K562 (cell line): ENCODE data around the gene P4HTM. TPM values are rescaled to one million over a fixed set of nuclear protein-coding genes. Genes with fewer than 3 reads are reported as not detected.

Experiments
- ATAC-seq: fragments of 200-7000 bp; cut with Tn5 transposase; 3 replicates; pipeline ENCODE4 v1.9.1; 2020; ENCODE audit warnings: moderate library complexity
- BruUV-seq: library from RNA; stranded (reverse); fragments of 400-500 nt; replicated peaks from 2 replicates; lab custom pipeline; 2021; lab: Mats Ljungman, UMichigan
- CTCF ChIA-PET: fragments of 300-600 bp; formaldehyde crosslinking; extraction: SDS; loops from one replicate; lab custom pipeline; 2021; ENCODE audit warnings: low intra/inter-chr PET ratio; lab: Yijun Ruan, JAX
- POLR2A ChIA-PET: fragments of 300-600, 350-650 bp; sonication (Branson Sonifier 250); formaldehyde crosslinking; extraction: SDS; loops from one replicate; lab custom pipeline; 2021; ENCODE audit warnings: antibody characterized with exemption, inconsistent platforms; lab: Yijun Ruan, JAX
- DNase-seq, 4 experiments: peaks; one replicate each; pipeline versions ENCODE4 v3.0.0 to v3.0.0-alpha.2; 2011 to 2018; ENCODE audit warnings: low spot score in 3 of 4, mixed read lengths in 3 of 4; ENCODE audit errors: extremely low read depth in 1 of 4
- FAIRE-seq: peaks from 2 replicates; lab custom pipeline; 2011; peaks lifted over from hg19 to GRCh38; lab: Jason Lieb, UNC
- H2AFZ ChIP-seq: 2 replicates; pipeline ENCODE4 v1.6.0; 2011; ENCODE audit warnings: low read depth, low read length, control low read depth, inconsistent platforms
- H3K27ac ChIP-seq: fragments of 200-600 bp; 3 replicates; pipeline ENCODE4 v1.8.0; 2011; ENCODE audit warnings: low read depth, mild to moderate bottlenecking, control low read depth, inconsistent platforms, low read length, moderate library complexity, mixed read lengths; ENCODE audit errors: extremely low read depth
- H3K27me3 ChIP-seq, 2 experiments: fragments of 300-600 bp in 1 of 2; 2 replicates in 1 of 2; 3 replicates in 1 of 2; pipeline versions ENCODE4 v1.6.0 to v1.8.0; 2011; ENCODE audit warnings: inconsistent platforms in 2 of 2, low read length in 2 of 2, mild to moderate bottlenecking in 1 of 2, mixed read lengths in 1 of 2, moderate library complexity in 1 of 2; ENCODE audit not compliant: control insufficient read depth in 2 of 2, insufficient read depth in 2 of 2
- H3K36me3 ChIP-seq: fragments of 300-600 bp; 3 replicates; pipeline ENCODE4 v1.8.0; 2011; ENCODE audit warnings: mild to moderate bottlenecking, low read length, inconsistent platforms; ENCODE audit not compliant: control insufficient read depth, insufficient read depth
- H3K4me1 ChIP-seq, 2 experiments: fragments of 200-600 bp in 1 of 2; replicated peaks in 1 of 2; 2 replicates in 1 of 2; 3 replicates in 1 of 2; pipeline versions ENCODE4 v1.5.1 to v1.8.0; 2011; ENCODE audit warnings: inconsistent platforms in 2 of 2, low read length in 2 of 2, mild to moderate bottlenecking in 1 of 2, mixed read lengths in 1 of 2, moderate library complexity in 1 of 2; ENCODE audit not compliant: control insufficient read depth in 2 of 2, insufficient read depth in 2 of 2
- H3K4me2 ChIP-seq: 2 replicates; pipeline ENCODE4 v1.6.1; 2011; ENCODE audit warnings: low read length, control low read depth, inconsistent platforms, mixed read lengths; ENCODE audit not compliant: insufficient read depth
- H3K4me3 ChIP-seq: fragments of 200-600 bp; sonication (generic), shearing (Covaris generic); 2 replicates; pipeline ENCODE4 v1.5.1; 2016; ENCODE audit warnings: control low read depth, inconsistent platforms
- H3K79me2 ChIP-seq: fragments of 200-600 bp; 3 replicates; pipeline ENCODE4 v1.8.0; 2011; ENCODE audit warnings: low read length, inconsistent platforms; ENCODE audit not compliant: control insufficient read depth, insufficient read depth
- H3K9ac ChIP-seq, 2 experiments: 2 replicates each; pipeline versions ENCODE4 v1.6.0 to v1.6.1; 2011; ENCODE audit warnings: low read depth in 2 of 2, low read length in 2 of 2, control low read depth in 1 of 2, inconsistent platforms in 1 of 2, mild to moderate bottlenecking in 1 of 2, mixed read lengths in 1 of 2; ENCODE audit not compliant: insufficient read depth in 1 of 2
- H3K9me1 ChIP-seq: one replicate; pipeline ENCODE4 v1.6.0; 2011; ENCODE audit warnings: inconsistent platforms, mild to moderate bottlenecking, low read length, moderate library complexity; ENCODE audit not compliant: control insufficient read depth, insufficient read depth
- H3K9me3 ChIP-seq: replicated peaks from 2 replicates; pipeline ENCODE4 v1.5.1; 2011; ENCODE audit warnings: low read depth, low read length, inconsistent platforms; ENCODE audit not compliant: control insufficient read depth, insufficient read depth
- H4K20me1 ChIP-seq: replicated peaks from 2 replicates; pipeline ENCODE4 v1.6.1; 2011; ENCODE audit warnings: low read length, inconsistent platforms, mixed read lengths; ENCODE audit not compliant: control insufficient read depth, insufficient read depth
- BRCA1 ChIP-seq, 2 experiments: fragments of 450-650 bp in 1 of 2; sonication (generic) in 1 of 2; formaldehyde crosslinking in 1 of 2; IDR thresholded peaks; 2 replicates each; pipeline versions ENCODE4 v1.5.0 to v1.6.1; 2017 to 2020; ENCODE audit warnings: mild to moderate bottlenecking in 1 of 2, missing genetic modification reagents in 1 of 2
- FIP1L1 ChIP-seq: fragments of 200-400 bp; formaldehyde crosslinking; IDR thresholded peaks from 2 replicates; pipeline ENCODE4 v1.6.1; 2018; ENCODE audit warnings: mild to moderate bottlenecking, low read depth, low read length; ENCODE audit not compliant: poor library complexity, severe bottlenecking
- SREBF1 ChIP-seq: fragments of 150-350 bp; IDR thresholded peaks from 2 replicates; pipeline ENCODE4 v1.6.1; 2014; ENCODE audit warnings: antibody characterized with exemption, low read depth, low read length, borderline replicate concordance
- TAF1 ChIP-seq: IDR thresholded peaks from 2 replicates; pipeline ENCODE4 v1.6.1; 2011; ENCODE audit warnings: mild to moderate bottlenecking, low read length, moderate library complexity; ENCODE audit not compliant: insufficient read depth, control insufficient read depth, severe bottlenecking; ENCODE audit errors: extremely low read depth
- ZNF212 ChIP-seq: fragments of 450-650 bp; formaldehyde crosslinking; IDR thresholded peaks from 2 replicates; pipeline ENCODE4 v1.4.0; 2020; ENCODE audit warnings: mild to moderate bottlenecking
- WGBS: fragments of 100-300 bp; shearing (Covaris generic); methylation state at CpG from one replicate; pipeline ENCODE4 v1.1.6; 2016; ENCODE audit warnings: low coverage, mixed read lengths; ENCODE audit not compliant: insufficient coverage; ENCODE audit errors: missing lambda C conversion rate; 5-methylcytosine and 5-hydroxymethylcytosine counted together
- in situ Hi-C: fragments of 300-500 bp; cut with MboI; formaldehyde crosslinking; loops from 4 replicates; pipeline ENCODE4 v1.15.0; 2018; ENCODE audit warnings: inconsistent platforms, mixed read lengths
- intact Hi-C: fragments of 100-400 bp; cut with micrococcal nuclease; formaldehyde crosslinking; loops from 2 replicates; pipeline ENCODE4 v1.14.2; 2022
- polyA plus RNA-seq, 8 experiments: library from polyadenylated mRNA; depleted of rRNA in 4 of 8; stranded (reverse) in 5 of 8; unstranded in 3 of 8; fragments of >200 nt; fragmentation: Nextera tagmentation in 2 of 8; fragmentation: Illumina TruSeq in 1 of 8; extraction: Ambion mirVana in 2 of 8; extraction: Trizol in 1 of 8; gene quantifications; 2 replicates each; pipeline versions ENCODE4 v1.2.1 to v1.2.3, GENCODE V29; 2011 to 2014; ENCODE audit warnings: inconsistent platforms in 1 of 8, missing spikeins in 1 of 8
- total RNA-seq, 7 experiments: library from RNA; depleted of rRNA in 6 of 7; stranded (reverse); fragments of >200 nt in 6 of 7; fragmentation: Illumina TruSeq in 2 of 7; extraction: Trizol in 2 of 7; gene quantifications; 2 replicates each; pipeline versions ENCODE4 v1.2.1 to v1.2.3, GENCODE V29; 2011 to 2021; ENCODE audit warnings: low replicate concordance in 1 of 7
- TF ChIP-seq, protein P1 (sequence below): IDR thresholded peaks from 2 replicates; pipeline ENCODE4 v1.6.1; 2011; ENCODE audit warnings: borderline replicate concordance, low read depth, mild to moderate bottlenecking, moderate library complexity, low read length; ENCODE audit not compliant: insufficient read depth, poor library complexity, severe bottlenecking
- TF ChIP-seq, protein P2 (sequence below), 3 experiments: fragments of 200-800 bp in 1 of 3; sonication (Bioruptor generic) in 1 of 3; sonication (generic) in 1 of 3; formaldehyde crosslinking in 1 of 3; IDR thresholded peaks; 2 replicates each; pipeline versions ENCODE4 v1.6.1 to v1.8.0; 2016 to 2022; ENCODE audit warnings: mild to moderate bottlenecking in 2 of 3, missing compliant biosample characterization in 2 of 3, missing genetic modification characterization in 2 of 3, missing genetic modification reagents in 1 of 3
- TF ChIP-seq, protein P3 (sequence below), 2 experiments: IDR thresholded peaks in 1 of 2; conservative IDR thresholded peaks in 1 of 2; 2 replicates each; pipeline ENCODE4 v1.6.1; 2016; ENCODE audit warnings: low read depth in 2 of 2, mild to moderate bottlenecking in 1 of 2, missing compliant biosample characterization in 1 of 2, missing genetic modification characterization in 1 of 2, moderate library complexity in 1 of 2
- TF ChIP-seq, protein P4 (sequence below): fragments of 450-650 bp; IDR thresholded peaks from 2 replicates; pipeline ENCODE4 v1.6.1; 2017; ENCODE audit warnings: antibody characterized with exemption

P4HTM gene
- total and polyA plus RNA-seq, 9 of the 15 experiments (the other 6 are each of a cell fraction or from before 2014, with no cell fraction given): 0.09 to 0.66 (median 0.25) TPM; not detected in 2

DNA sequence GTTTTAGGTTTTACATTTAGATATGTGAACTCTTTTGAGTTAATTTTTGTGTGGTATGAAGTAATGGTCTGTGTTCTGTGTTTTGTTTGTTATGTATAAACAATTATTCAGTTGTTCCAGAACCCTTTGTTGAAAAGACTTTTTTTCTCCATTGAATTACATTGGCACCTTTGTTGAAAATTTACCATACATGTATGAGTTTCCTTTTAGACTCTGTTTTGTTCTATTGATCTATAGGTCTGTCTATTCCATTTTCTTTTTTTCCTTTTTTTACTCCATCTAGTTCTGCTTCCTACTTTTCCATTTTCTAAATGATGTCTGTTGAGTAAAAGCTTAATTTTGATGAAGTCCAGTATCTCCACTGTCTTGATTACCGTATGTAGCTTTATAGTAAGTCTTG, 40.0 kb upstream of the P4HTM start:
- peaks cover 0 to 3% of the 10 kb centered on the region in 2 experiments; a peak in 1 of 5 replicates for H3K4me1 ChIP-seq
- H3K9ac ChIP-seq: no peak overlapping the region
- no TSS peak for BruUV-seq
- POLR2A ChIA-PET: interaction anchor here (0.7 to 0.8 kb wide), 3 partner anchors 9 to 243 kb away, joined by 3 to 5 read pairs (median 5); no protein-coding TSS in a partner anchor
- H3K9me3 ChIP-seq: no peaks in the 10 kb centered on the region
- H3K27ac ChIP-seq: no peak overlapping the region; the same call in 2 of the 3 replicates
- WGBS: no CpG with 5 or more reads among the region's 1 CpG
- H3K36me3 ChIP-seq: peaks cover 40% of the 10 kb centered on the region
- DNase-seq (no peak), FAIRE-seq (no peak), ATAC-seq (no peak)
- no peak overlapping the region for H2AFZ ChIP-seq
- H3K4me3 ChIP-seq: no peak overlapping the region
- H3K9me1 ChIP-seq: no peaks in the 10 kb centered on the region
- intact Hi-C loops (no loop called here), in situ Hi-C loops (no loop called here)
- no peak overlapping the region for H3K4me2 ChIP-seq
- CTCF ChIA-PET: no interaction called here
- peaks cover 68% of the 10 kb centered on the region for H3K79me2 ChIP-seq
- no peaks in the 10 kb centered on the region for H4K20me1 ChIP-seq
- H3K27me3 ChIP-seq: no peaks in the 10 kb centered on the region
- TF ChIP-seq FIP1L1 (no peak), BRCA1 (IDR thresholded peaks at IDR 0.05) (no peak), BRCA1 (CRISPR knock-in tag; IDR thresholded peaks at IDR 0.05) (no peak), SREBF1 (no peak), TAF1 (no peak), ZNF212 (no peak)
- TF ChIP-seq, protein P1, sequence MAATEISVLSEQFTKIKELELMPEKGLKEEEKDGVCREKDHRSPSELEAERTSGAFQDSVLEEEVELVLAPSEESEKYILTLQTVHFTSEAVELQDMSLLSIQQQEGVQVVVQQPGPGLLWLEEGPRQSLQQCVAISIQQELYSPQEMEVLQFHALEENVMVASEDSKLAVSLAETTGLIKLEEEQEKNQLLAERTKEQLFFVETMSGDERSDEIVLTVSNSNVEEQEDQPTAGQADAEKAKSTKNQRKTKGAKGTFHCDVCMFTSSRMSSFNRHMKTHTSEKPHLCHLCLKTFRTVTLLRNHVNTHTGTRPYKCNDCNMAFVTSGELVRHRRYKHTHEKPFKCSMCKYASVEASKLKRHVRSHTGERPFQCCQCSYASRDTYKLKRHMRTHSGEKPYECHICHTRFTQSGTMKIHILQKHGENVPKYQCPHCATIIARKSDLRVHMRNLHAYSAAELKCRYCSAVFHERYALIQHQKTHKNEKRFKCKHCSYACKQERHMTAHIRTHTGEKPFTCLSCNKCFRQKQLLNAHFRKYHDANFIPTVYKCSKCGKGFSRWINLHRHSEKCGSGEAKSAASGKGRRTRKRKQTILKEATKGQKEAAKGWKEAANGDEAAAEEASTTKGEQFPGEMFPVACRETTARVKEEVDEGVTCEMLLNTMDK: no peak
- TF ChIP-seq, protein P2, sequence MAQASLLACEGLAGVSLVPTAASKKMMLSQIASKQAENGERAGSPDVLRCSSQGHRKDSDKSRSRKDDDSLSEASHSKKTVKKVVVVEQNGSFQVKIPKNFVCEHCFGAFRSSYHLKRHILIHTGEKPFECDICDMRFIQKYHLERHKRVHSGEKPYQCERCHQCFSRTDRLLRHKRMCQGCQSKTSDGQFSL (CRISPR knock-in tag; IDR thresholded peaks at IDR 0.05): no peak
- TF ChIP-seq, protein P2 (tag; IDR thresholded peaks at IDR 0.05): no peak
- TF ChIP-seq, protein P3, sequence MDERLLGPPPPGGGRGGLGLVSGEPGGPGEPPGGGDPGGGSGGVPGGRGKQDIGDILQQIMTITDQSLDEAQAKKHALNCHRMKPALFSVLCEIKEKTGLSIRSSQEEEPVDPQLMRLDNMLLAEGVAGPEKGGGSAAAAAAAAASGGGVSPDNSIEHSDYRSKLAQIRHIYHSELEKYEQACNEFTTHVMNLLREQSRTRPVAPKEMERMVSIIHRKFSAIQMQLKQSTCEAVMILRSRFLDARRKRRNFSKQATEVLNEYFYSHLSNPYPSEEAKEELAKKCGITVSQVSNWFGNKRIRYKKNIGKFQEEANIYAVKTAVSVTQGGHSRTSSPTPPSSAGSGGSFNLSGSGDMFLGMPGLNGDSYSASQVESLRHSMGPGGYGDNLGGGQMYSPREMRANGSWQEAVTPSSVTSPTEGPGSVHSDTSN (CRISPR knock-in tag; IDR thresholded peaks at IDR 0.05; ENCODE audit: low read depth): no peak
- TF ChIP-seq, protein P3 (tag; conservative IDR thresholded peaks at IDR 0.05; ENCODE audit: low read depth): no peak
- TF ChIP-seq, protein P4, sequence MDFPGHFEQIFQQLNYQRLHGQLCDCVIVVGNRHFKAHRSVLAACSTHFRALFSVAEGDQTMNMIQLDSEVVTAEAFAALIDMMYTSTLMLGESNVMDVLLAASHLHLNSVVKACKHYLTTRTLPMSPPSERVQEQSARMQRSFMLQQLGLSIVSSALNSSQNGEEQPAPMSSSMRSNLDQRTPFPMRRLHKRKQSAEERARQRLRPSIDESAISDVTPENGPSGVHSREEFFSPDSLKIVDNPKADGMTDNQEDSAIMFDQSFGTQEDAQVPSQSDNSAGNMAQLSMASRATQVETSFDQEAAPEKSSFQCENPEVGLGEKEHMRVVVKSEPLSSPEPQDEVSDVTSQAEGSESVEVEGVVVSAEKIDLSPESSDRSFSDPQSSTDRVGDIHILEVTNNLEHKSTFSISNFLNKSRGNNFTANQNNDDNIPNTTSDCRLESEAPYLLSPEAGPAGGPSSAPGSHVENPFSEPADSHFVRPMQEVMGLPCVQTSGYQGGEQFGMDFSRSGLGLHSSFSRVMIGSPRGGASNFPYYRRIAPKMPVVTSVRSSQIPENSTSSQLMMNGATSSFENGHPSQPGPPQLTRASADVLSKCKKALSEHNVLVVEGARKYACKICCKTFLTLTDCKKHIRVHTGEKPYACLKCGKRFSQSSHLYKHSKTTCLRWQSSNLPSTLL: no peak
